SIG-M5 (cell line): ENCODE results near the gene PDSS1.
"Not testable (repeated sequence)": the region's sequence is repeated elsewhere in the genome, so short reads cannot be mapped to it uniquely, and the experiment has no call there.

ENCODE experiments used
- DNase-seq: peaks from one replicate; lab custom pipeline; 2025; lab: John Stamatoyannopoulos, UW

The PDSS1 gene

GRCh38 chr10:26697163-26697921 lies at the start of gene PDSS1:
Gene PDSS1 (plus strand): TSS chr10:26697701. CDS start chr10:26697712, 11 bp downstream.
- DNase-seq = peak; percentile 80

- DNase-seq = not testable (repeated sequence)
Observed at GRCh38 chr10:26648245-26648636, 49.3 kb upstream of the PDSS1 start.

- DNase-seq = no peak
Observed at GRCh38 chr10:26650406-26650805, 47.1 kb upstream of the PDSS1 start.

GRCh38 chr10:26651476-26651875 lies 46.0 kb upstream of the PDSS1 start:
- DNase-seq = not testable (repeated sequence)

- no peak for DNase-seq
Observed at GRCh38 chr10:26653004-26653403, 44.5 kb upstream of the PDSS1 start.

GRCh38 chr10:26655746-26656145 lies 41.8 kb upstream of the PDSS1 start:
- no peak for DNase-seq

GRCh38 chr10:26662864-26663263 lies 34.6 kb upstream of the PDSS1 start:
- no peak for DNase-seq

GRCh38 chr10:26665080-26666048 lies 32.1 kb upstream of the PDSS1 start:
- DNase-seq = no peak

- DNase-seq = no peak
Observed at GRCh38 chr10:26675873-26676257, 21.6 kb upstream of the PDSS1 start.

- DNase-seq = no peak
Observed at GRCh38 chr10:26679588-26679987, 17.9 kb upstream of the PDSS1 start.

GRCh38 chr10:26681076-26681475 lies 16.4 kb upstream of the PDSS1 start:
- DNase-seq = peak; percentile 6

- DNase-seq = not testable (repeated sequence)
Observed at GRCh38 chr10:26681971-26682370, 15.5 kb upstream of the PDSS1 start.

GRCh38 chr10:26682931-26683330 lies 14.6 kb upstream of the PDSS1 start:
- no peak for DNase-seq

- DNase-seq = not testable (repeated sequence)
Observed at GRCh38 chr10:26684667-26685264, 12.7 kb upstream of the PDSS1 start.

GRCh38 chr10:26685441-26685840 lies 12.1 kb upstream of the PDSS1 start:
- DNase-seq = no peak

GRCh38 chr10:26689399-26689798 lies 8.1 kb upstream of the PDSS1 start:
- no peak for DNase-seq

- DNase-seq = no peak
Observed at GRCh38 chr10:26690731-26691475, 6.6 kb upstream of the PDSS1 start.

GRCh38 chr10:26694536-26694935 lies 3.0 kb upstream of the PDSS1 start:
- not testable (repeated sequence) for DNase-seq

- DNase-seq = no peak
Observed at GRCh38 chr10:26696786-26697162, 727 bp upstream of the PDSS1 start.

- DNase-seq = no peak
Observed at GRCh38 chr10:26697922-26698608, 564 bp downstream of the PDSS1 start.

GRCh38 chr10:26698909-26699308 lies 1.4 kb downstream of the PDSS1 start:
- no peak for DNase-seq
